Liver (tissue), 9 donors: Measurements from ENCODE around the gene COG7. TPM values are rescaled to one million over a fixed set of nuclear protein-coding genes. Genes with fewer than 3 reads are reported as not detected.

ENCODE experiments used
- DNase-seq: peaks from one replicate; pipeline ENCODE4 v3.0.0-alpha.2; 2017; ENCODE audit warnings: low spot score
- H3K27ac ChIP-seq, 2 donors: one replicate each; pipeline ENCODE4 v1.7.0; 2013; ENCODE audit warnings: inconsistent platforms in 2 of 2, low read length in 2 of 2, control low read depth in 1 of 2, low read depth in 1 of 2, mild to moderate bottlenecking in 1 of 2
- H3K27me3 ChIP-seq, 4 donors: one replicate each; pipeline versions ENCODE4 v1.6.1 to v1.7.0; 2013; ENCODE audit warnings: low read length in 3 of 4, inconsistent platforms in 1 of 4, mild to moderate bottlenecking in 1 of 4, moderate library complexity in 1 of 4; ENCODE audit not compliant: control insufficient read depth in 4 of 4, insufficient read depth in 4 of 4
- H3K36me3 ChIP-seq, 4 donors: one replicate each; pipeline versions ENCODE4 v1.6.1 to v1.7.0; 2013; ENCODE audit warnings: low read length in 3 of 4, mild to moderate bottlenecking in 3 of 4, low read depth in 1 of 4, moderate library complexity in 1 of 4; ENCODE audit not compliant: control insufficient read depth in 4 of 4, insufficient read depth in 3 of 4
- H3K4me1 ChIP-seq, 4 donors: one replicate each; pipeline versions ENCODE4 v1.6.1 to v1.7.0; 2013; ENCODE audit warnings: low read length in 3 of 4, mild to moderate bottlenecking in 3 of 4, moderate library complexity in 1 of 4; ENCODE audit not compliant: control insufficient read depth in 4 of 4, insufficient read depth in 4 of 4
- H3K4me3 ChIP-seq, 3 donors: one replicate each; pipeline versions ENCODE4 v1.6.1 to v1.7.0; 2013; ENCODE audit warnings: low read length in 3 of 3, control low read depth in 1 of 3, low read depth in 1 of 3, mild to moderate bottlenecking in 1 of 3
- H3K9ac ChIP-seq, 2 donors: one replicate each; pipeline ENCODE4 v1.7.0; 2013; ENCODE audit warnings: low read length in 2 of 2, mild to moderate bottlenecking in 2 of 2, moderate library complexity in 2 of 2, control low read depth in 1 of 2, low read depth in 1 of 2
- H3K9me3 ChIP-seq, 4 donors: one replicate each; pipeline versions ENCODE4 v1.6.1 to v1.7.0; 2013; ENCODE audit warnings: low read length in 3 of 4; ENCODE audit not compliant: control insufficient read depth in 4 of 4
- ATF3 ChIP-seq: IDR thresholded peaks from 2 replicates; pipeline ENCODE4 v1.6.1; 2016; ENCODE audit warnings: antibody characterized with exemption
- EGR1 ChIP-seq, 2 donors: IDR thresholded peaks; 2 replicates each; pipeline ENCODE4 v1.6.1; 2016 to 2018; ENCODE audit warnings: antibody characterized with exemption in 2 of 2, low read depth in 2 of 2
- FOXA1 ChIP-seq: IDR thresholded peaks from 2 replicates; pipeline ENCODE4 v1.6.1; 2016; ENCODE audit warnings: antibody characterized with exemption
- FOXA2 ChIP-seq: IDR thresholded peaks from 2 replicates; pipeline ENCODE4 v1.6.1; 2016; ENCODE audit warnings: antibody characterized with exemption
- GABPA ChIP-seq, 2 donors: IDR thresholded peaks in 1 of 2; conservative IDR thresholded peaks in 1 of 2; 2 replicates each; pipeline ENCODE4 v1.6.1; 2016; ENCODE audit warnings: antibody characterized with exemption in 2 of 2, mild to moderate bottlenecking in 1 of 2, moderate library complexity in 1 of 2
- HNF4A ChIP-seq, 2 donors: conservative IDR thresholded peaks; 2 replicates each; pipeline ENCODE4 v1.6.1; 2016; ENCODE audit warnings: antibody characterized with exemption in 2 of 2, mild to moderate bottlenecking in 2 of 2
- HNF4G ChIP-seq: IDR thresholded peaks from 2 replicates; pipeline ENCODE4 v1.6.1; 2016; ENCODE audit warnings: antibody characterized with exemption
- JUND ChIP-seq, 2 donors: IDR thresholded peaks; 2 replicates each; pipeline ENCODE4 v1.6.1; 2016; ENCODE audit warnings: antibody characterized with exemption in 2 of 2
- MAX ChIP-seq: IDR thresholded peaks from 2 replicates; pipeline ENCODE4 v1.6.1; 2016; ENCODE audit warnings: antibody characterized with exemption
- NR2F2 ChIP-seq: IDR thresholded peaks from 2 replicates; pipeline ENCODE4 v1.6.1; 2016; ENCODE audit warnings: antibody characterized with exemption
- RXRA ChIP-seq, 2 donors: IDR thresholded peaks; 2 replicates each; pipeline ENCODE4 v1.6.1; 2017 to 2018; ENCODE audit warnings: antibody characterized with exemption in 2 of 2, mild to moderate bottlenecking in 1 of 2
- SP1 ChIP-seq: IDR thresholded peaks from 2 replicates; pipeline ENCODE4 v1.6.1; 2018; ENCODE audit warnings: antibody characterized with exemption, mild to moderate bottlenecking
- TAF1 ChIP-seq: conservative IDR thresholded peaks from 2 replicates; pipeline ENCODE4 v1.6.1; 2016; ENCODE audit warnings: antibody characterized with exemption, mild to moderate bottlenecking
- WGBS: extraction: QIAGEN DNeasy Blood & Tissue Kit; methylation state at CpG from one replicate; pipeline ENCODE4 v1.1.7; 2013; 5-methylcytosine and 5-hydroxymethylcytosine counted together
- polyA plus RNA-seq, 2 donors: library from polyadenylated mRNA; stranded (reverse) in 1 of 2; unstranded in 1 of 2; fragments of 200-250 nt in 1 of 2; fragments of >200 nt in 1 of 2; fragmentation: Nextera tagmentation in 1 of 2; extraction: Ambion mirVana in 1 of 2; gene quantifications; one replicate each; pipeline versions ENCODE4 v1.2.1 to v1.2.3, GENCODE V29; 2013 to 2015
- total RNA-seq, 2 donors: library from RNA; depleted of rRNA; stranded (reverse); fragments of >200 nt; gene quantifications; one replicate each; pipeline ENCODE4 v1.2.3, GENCODE V29; 2014
- TF ChIP-seq, protein P1 (sequence below): IDR thresholded peaks from 2 replicates; pipeline ENCODE4 v1.6.1; 2016; ENCODE audit warnings: antibody characterized with exemption
- TF ChIP-seq, protein P2 (sequence below): fragments of 150-350 bp; IDR thresholded peaks from 2 replicates; pipeline ENCODE4 v1.5.1; 2017; ENCODE audit warnings: improper control_type of control experiment, low read depth, low read length; ENCODE audit not compliant: missing input control
- donor health status: healthy.
- donor health status: healthy.
- donor health status: healthy.
- donor health status: healthy.
- donor health status: healthy.

COG7 gene
- total and polyA plus RNA-seq, 4 donors: 5.1 to 11.4 (median 6.6) TPM

- Histone ChIP-seq H3K27ac (no peak overlapping the region), H3K27me3 (no peaks in the 10 kb centered on the region), H3K9ac (no peak overlapping the region), H3K9me3 (no peaks in the 10 kb centered on the region), H3K4me3 (no peak overlapping the region), H3K36me3 (peaks cover 22 to 82% (median 66%) of the 10 kb centered on the region in 4 donors), H3K4me1 (no peaks in the 10 kb centered on the region)
- 99% methylated on average over 3 of the region's 3 CpGs for WGBS
- DNase-seq: no peak
- TF ChIP-seq SP1: no peak
- TF ChIP-seq FOXA2: no peak
- TF ChIP-seq MAX: no peak
- TF ChIP-seq, protein P1, sequence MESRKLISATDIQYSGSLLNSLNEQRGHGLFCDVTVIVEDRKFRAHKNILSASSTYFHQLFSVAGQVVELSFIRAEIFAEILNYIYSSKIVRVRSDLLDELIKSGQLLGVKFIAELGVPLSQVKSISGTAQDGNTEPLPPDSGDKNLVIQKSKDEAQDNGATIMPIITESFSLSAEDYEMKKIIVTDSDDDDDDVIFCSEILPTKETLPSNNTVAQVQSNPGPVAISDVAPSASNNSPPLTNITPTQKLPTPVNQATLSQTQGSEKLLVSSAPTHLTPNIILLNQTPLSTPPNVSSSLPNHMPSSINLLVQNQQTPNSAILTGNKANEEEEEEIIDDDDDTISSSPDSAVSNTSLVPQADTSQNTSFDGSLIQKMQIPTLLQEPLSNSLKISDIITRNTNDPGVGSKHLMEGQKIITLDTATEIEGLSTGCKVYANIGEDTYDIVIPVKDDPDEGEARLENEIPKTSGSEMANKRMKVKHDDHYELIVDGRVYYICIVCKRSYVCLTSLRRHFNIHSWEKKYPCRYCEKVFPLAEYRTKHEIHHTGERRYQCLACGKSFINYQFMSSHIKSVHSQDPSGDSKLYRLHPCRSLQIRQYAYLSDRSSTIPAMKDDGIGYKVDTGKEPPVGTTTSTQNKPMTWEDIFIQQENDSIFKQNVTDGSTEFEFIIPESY: no peak
- TF ChIP-seq HNF4G: no peak
- TF ChIP-seq, protein P2, sequence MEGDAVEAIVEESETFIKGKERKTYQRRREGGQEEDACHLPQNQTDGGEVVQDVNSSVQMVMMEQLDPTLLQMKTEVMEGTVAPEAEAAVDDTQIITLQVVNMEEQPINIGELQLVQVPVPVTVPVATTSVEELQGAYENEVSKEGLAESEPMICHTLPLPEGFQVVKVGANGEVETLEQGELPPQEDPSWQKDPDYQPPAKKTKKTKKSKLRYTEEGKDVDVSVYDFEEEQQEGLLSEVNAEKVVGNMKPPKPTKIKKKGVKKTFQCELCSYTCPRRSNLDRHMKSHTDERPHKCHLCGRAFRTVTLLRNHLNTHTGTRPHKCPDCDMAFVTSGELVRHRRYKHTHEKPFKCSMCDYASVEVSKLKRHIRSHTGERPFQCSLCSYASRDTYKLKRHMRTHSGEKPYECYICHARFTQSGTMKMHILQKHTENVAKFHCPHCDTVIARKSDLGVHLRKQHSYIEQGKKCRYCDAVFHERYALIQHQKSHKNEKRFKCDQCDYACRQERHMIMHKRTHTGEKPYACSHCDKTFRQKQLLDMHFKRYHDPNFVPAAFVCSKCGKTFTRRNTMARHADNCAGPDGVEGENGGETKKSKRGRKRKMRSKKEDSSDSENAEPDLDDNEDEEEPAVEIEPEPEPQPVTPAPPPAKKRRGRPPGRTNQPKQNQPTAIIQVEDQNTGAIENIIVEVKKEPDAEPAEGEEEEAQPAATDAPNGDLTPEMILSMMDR: no peak
- no peak for TF ChIP-seq JUND (IDR thresholded peaks at IDR 0.05)
- no peak for TF ChIP-seq NR2F2
- TF ChIP-seq RXRA (IDR thresholded peaks at IDR 0.05): no peak
Observed at GRCh38 chr16:23478566-23478965, 25.6 kb upstream of the COG7 start.

GRCh38 chr16:23476289-23476688 is 23.3 kb upstream of the COG7 start:
- Histone ChIP-seq H3K4me1 (no peaks in the 10 kb centered on the region), H3K4me3 (no peak overlapping the region), H3K9ac (no peak overlapping the region), H3K27me3 (no peaks in the 10 kb centered on the region), H3K36me3 (peaks cover 17 to 63% (median 49%) of the 10 kb centered on the region in 4 donors), H3K9me3 (no peaks in the 10 kb centered on the region), H3K27ac (no peak overlapping the region)
- no peak for DNase-seq
- 99% methylated on average over 1 of the region's 1 CpG for whole genome bisulfite sequencing
- TF ChIP-seq NR2F2 (no peak), SP1 (no peak), HNF4A (conservative IDR thresholded peaks at IDR 0.05) (no peak), JUND (IDR thresholded peaks at IDR 0.05) (no peak), FOXA1 (no peak), GABPA (IDR thresholded peaks at IDR 0.05 in 1 of 2, conservative IDR thresholded peaks at IDR 0.05 in 1 of 2) (no peak), FOXA2 (no peak), TAF1 (no peak), RXRA (IDR thresholded peaks at IDR 0.05) (no peak), ATF3 (no peak), MAX (no peak), EGR1 (IDR thresholded peaks at IDR 0.05; ENCODE audit: low read depth in 2 of 2) (no peak), HNF4G (no peak)
- TF ChIP-seq, protein P2: no peak
